Measurements from ENCODE around the gene CEP70. TPM values are rescaled to one million over a fixed set of nuclear protein-coding genes. Genes with fewer than 3 reads are reported as not detected.

CEP70 gene
- total and polyA plus RNA-seq, 10 of the 15 experiments (the other 5 are each of a cell fraction or from before 2014, with no cell fraction given), result 1.4 to 9.3 (median 2.2) TPM

- TF ChIP-seq SIX5 (IDR thresholded peaks at IDR 0.05; ENCODE audit: low read depth, low read length, severe bottlenecking) (no peak), EZH2 (IDR thresholded peaks at IDR 0.05; ENCODE audit: borderline replicate concordance, control insufficient read depth, low read depth, low read length) (no peak), YBX1 (IDR thresholded peaks at IDR 0.05) (no peak), STAT3 (IDR thresholded peaks at IDR 0.05; ENCODE audit: low read depth, low read length) (no peak), CUX1 (IDR thresholded peaks at IDR 0.05; ENCODE audit: insufficient replicate concordance, low read depth, low read length) (no peak), CBX5 (IDR thresholded peaks at IDR 0.05; ENCODE audit: low read depth) (no peak), ZNF274 (IDR thresholded peaks at IDR 0.05; ENCODE audit: insufficient read depth, insufficient read length) (no peak), WRNIP1 (IDR thresholded peaks at IDR 0.05; ENCODE audit: borderline replicate concordance, low read depth, low read length) (no peak), KLF5 (IDR thresholded peaks at IDR 0.05; ENCODE audit: partially characterized antibody) (no peak)
These were observed 116.3 kb downstream of the CEP70 start (continued) for GRCh38 chr3:138477801-138478200.

Data from GM12878 (cell line).